ENCODE results near the gene STRA8.
"Not testable (repeated sequence)": the region's sequence is repeated elsewhere in the genome, so short reads cannot be mapped to it uniquely, and the experiment has no call there.

DNA sequence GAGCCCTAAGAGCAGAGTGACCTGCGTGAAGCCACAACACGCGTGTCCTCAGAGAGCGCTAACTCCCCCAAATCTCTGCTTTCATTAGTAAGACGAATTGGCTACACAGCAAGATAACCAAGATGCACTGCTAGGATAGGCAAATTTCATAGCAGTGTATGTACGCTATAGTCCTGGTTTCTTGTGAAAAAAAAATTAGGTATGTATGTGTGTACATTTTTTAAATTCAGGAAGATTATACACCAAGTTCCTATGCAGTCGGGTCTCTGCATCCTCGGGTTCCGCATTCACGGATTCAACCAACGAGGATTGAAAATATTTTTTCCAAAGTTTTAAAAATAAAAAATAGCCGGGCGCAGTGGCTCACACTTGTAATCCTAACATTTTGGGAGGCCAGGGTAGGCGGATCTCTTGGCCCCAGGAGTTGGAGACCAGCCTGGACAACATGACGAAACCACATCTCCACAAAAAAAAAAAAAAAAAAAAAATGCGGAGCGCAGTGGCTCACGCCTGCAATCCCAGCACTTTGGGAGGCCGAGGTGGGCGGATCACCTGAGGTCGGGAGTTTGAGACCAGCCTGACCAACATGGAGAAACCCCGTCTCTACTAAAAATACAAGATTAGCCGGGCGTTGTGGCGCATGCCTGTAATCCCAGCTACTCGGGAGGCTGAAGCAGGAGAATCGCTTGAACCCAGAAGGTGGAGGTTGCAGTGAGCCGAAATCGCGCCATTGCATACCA is 21.5 kb upstream of the STRA8 start:
- TF ChIP-seq ZKSCAN1 (IDR thresholded peaks at IDR 0.05; ENCODE audit: low read length); SMC3 (IDR thresholded peaks at IDR 0.05; ENCODE audit: low read length); SP1 (IDR thresholded peaks at IDR 0.05); SP1 (CRISPR knock-in tag; IDR thresholded peaks at IDR 0.05): not testable (repeated sequence)
- TF ChIP-seq, protein P1, sequence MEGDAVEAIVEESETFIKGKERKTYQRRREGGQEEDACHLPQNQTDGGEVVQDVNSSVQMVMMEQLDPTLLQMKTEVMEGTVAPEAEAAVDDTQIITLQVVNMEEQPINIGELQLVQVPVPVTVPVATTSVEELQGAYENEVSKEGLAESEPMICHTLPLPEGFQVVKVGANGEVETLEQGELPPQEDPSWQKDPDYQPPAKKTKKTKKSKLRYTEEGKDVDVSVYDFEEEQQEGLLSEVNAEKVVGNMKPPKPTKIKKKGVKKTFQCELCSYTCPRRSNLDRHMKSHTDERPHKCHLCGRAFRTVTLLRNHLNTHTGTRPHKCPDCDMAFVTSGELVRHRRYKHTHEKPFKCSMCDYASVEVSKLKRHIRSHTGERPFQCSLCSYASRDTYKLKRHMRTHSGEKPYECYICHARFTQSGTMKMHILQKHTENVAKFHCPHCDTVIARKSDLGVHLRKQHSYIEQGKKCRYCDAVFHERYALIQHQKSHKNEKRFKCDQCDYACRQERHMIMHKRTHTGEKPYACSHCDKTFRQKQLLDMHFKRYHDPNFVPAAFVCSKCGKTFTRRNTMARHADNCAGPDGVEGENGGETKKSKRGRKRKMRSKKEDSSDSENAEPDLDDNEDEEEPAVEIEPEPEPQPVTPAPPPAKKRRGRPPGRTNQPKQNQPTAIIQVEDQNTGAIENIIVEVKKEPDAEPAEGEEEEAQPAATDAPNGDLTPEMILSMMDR (CRISPR knock-in tag; IDR thresholded peaks at IDR 0.05) = not testable (repeated sequence)
